GM10248 (cell line): Measurements from ENCODE around the gene THAP5.

ENCODE experiments used
- CTCF ChIA-PET: fragments of 300-600 bp; sonication (Branson Sonifier 250); formaldehyde crosslinking; extraction: SDS; loops from one replicate; lab custom pipeline; 2021; ENCODE audit warnings: antibody characterized with exemption; lab: Yijun Ruan, JAX
- POLR2A ChIA-PET: fragments of 350-650 bp; sonication (Branson Sonifier 250); formaldehyde crosslinking; extraction: SDS; loops from one replicate; lab custom pipeline; 2020; ENCODE audit warnings: antibody characterized with exemption; lab: Yijun Ruan, JAX
- DNase-seq: peaks from one replicate; pipeline ENCODE4 v3.0.0; 2012; ENCODE audit errors: extremely low spot score
- TF ChIP-seq, protein P1 (sequence below): IDR thresholded peaks from 2 replicates; pipeline ENCODE4 v1.5.1; 2012; ENCODE audit warnings: mild to moderate bottlenecking, low read depth; ENCODE audit errors: extremely low read depth, missing control alignments, control extremely low read depth

The THAP5 gene

DNA sequence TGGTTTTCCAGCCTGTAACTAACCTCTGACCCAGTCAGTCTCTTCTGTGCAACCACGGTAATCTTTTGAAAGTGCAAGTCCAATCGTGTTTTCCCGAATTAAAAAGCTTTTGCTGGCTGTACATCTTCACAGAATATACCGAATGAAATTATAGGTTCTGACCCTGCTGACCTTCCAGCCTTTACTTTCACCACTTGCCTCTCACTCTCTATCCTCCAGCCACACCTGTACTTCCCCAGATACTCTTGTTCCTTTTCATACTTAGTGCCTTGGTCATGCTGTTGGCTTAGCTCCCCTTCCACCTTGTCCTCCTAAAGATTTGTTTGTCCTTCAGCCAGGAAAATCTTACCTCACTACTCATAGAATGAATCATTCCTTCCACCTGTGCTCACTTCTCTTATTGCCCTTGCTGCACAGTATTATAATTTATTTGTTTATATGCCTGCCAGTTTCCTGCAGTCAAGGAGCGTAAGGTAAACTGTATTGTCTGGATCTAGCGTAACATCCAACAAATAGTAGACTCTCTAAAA is 41.3 kb downstream of the THAP5 start:
- no peak for DNase-seq
- ChIA-PET POLR2A (no interaction called here), CTCF (interaction anchor here (1.6 kb wide), 1 partner anchor 31 kb away, joined by 4 read pairs; no protein-coding TSS in a partner anchor)
- TF ChIP-seq, protein P1, sequence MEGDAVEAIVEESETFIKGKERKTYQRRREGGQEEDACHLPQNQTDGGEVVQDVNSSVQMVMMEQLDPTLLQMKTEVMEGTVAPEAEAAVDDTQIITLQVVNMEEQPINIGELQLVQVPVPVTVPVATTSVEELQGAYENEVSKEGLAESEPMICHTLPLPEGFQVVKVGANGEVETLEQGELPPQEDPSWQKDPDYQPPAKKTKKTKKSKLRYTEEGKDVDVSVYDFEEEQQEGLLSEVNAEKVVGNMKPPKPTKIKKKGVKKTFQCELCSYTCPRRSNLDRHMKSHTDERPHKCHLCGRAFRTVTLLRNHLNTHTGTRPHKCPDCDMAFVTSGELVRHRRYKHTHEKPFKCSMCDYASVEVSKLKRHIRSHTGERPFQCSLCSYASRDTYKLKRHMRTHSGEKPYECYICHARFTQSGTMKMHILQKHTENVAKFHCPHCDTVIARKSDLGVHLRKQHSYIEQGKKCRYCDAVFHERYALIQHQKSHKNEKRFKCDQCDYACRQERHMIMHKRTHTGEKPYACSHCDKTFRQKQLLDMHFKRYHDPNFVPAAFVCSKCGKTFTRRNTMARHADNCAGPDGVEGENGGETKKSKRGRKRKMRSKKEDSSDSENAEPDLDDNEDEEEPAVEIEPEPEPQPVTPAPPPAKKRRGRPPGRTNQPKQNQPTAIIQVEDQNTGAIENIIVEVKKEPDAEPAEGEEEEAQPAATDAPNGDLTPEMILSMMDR: no peak

DNA sequence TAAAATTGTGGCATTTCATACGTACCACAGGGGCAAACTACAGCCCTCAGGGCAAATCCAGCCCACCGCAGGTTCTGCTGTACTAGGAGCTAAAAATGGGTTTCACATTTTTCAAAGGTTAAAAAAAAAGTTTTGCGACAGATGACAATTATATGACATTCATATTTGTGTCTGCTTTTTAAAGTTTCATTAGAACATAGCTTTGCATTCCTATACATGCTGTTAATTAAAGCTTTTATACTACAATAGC is 42.8 kb downstream of the THAP5 start:
- TF ChIP-seq, protein P1: no peak
- CTCF ChIA-PET: interaction anchor here (0.9 to 2.9 kb wide), 3 partner anchors 10 to 30 kb away, joined by 4 to 12 read pairs (median 9); no protein-coding TSS in a partner anchor
- POLR2A ChIA-PET: interaction anchor here (1.1 kb wide), 1 partner anchor 23 kb away, joined by 3 read pairs; no protein-coding TSS in a partner anchor
- no peak for DNase-seq

GRCh38 chr7:108525985-108526767 is 43.3 kb downstream of the THAP5 start, which contains the start of gene PNPLA8:
TSS of gene PNPLA8 (minus strand) at chr7:108526135. CDS start at chr7:108515491, 10,644 bp downstream.
- CTCF ChIA-PET: interaction anchor here (0.7 to 2.9 kb wide), 7 partner anchors 10 to 112 kb away, joined by 3 to 12 read pairs (median 3); no protein-coding TSS in a partner anchor
- POLR2A ChIA-PET: interaction anchor here (1.0 to 1.8 kb wide), 4 partner anchors 9 to 43 kb away, joined by 3 to 16 read pairs (median 3); partner anchors contain the start of genes DNAJB9 and THAP5
- TF ChIP-seq, protein P1: no peak
- peak; percentile 97 for DNase-seq

DNA sequence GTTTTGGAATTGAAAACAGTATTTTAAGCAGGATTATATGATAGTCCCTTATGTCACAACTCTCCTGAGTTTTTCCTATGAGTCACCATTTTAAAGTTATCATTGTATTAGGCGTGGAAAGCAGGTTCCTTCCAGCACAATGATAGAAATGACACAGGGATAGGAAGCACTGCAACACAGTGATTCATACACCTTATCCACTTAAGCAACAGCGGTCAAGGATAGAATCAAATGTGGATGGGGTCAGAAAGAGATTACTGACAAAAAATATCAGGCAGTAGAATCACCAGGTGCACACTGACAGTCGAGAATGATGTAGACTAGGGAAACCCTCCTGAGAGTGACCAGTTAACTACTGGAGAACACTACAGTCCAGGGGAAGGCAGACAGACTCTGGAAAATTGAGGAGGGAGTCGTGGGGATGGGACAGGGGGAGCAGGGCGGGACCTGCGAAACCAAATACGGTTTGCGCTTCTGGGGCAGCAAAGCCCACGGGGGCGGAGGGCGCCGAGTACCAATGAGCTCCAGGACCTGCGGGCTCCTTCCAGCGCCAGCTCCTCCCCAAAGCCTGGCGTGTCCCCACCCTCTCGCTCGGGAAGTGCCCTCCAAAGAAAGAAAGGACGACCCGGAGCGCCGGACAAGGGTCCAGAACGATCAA is 44.0 kb downstream of the THAP5 start:
- TF ChIP-seq, protein P1: no peak
- DNase-seq: peak; percentile 75
- POLR2A ChIA-PET: interaction anchor here (1.0 to 1.8 kb wide), 3 partner anchors 8 to 44 kb away, joined by 3 to 16 read pairs (median 3); partner anchors contain the start of genes DNAJB9 and THAP5
- CTCF ChIA-PET: interaction anchor here (0.7 to 2.9 kb wide), 7 partner anchors 9 to 111 kb away, joined by 3 to 12 read pairs (median 3); no protein-coding TSS in a partner anchor

GRCh38 chr7:108522780-108523179 is 46.7 kb downstream of the THAP5 start:
- ChIA-PET POLR2A (no interaction called here), CTCF (interaction anchor here (1.0 to 1.5 kb wide), 2 partner anchors 10 to 26 kb away, joined by 4 read pairs; no protein-coding TSS in a partner anchor)
- DNase-seq: no peak
- TF ChIP-seq, protein P1: no peak

- POLR2A ChIA-PET: no interaction called here
Observed at GRCh38 chr7:108517951-108518350, 51.6 kb downstream of the THAP5 start.

More at GRCh38 chr7:108517951-108518350, 51.6 kb downstream of the THAP5 start:
- DNase-seq: no peak
- TF ChIP-seq, protein P1: no peak
- CTCF ChIA-PET: interaction anchor here (0.9 to 4.4 kb wide), 5 partner anchors 7 to 42 kb away, joined by 3 to 29 read pairs (median 4); partner anchors contain the start of gene PNPLA8
